HG02884 (cell line): ENCODE data around the gene CALN1.
"Not testable (repeated sequence)": the region's sequence is repeated elsewhere in the genome, so short reads cannot be mapped to it uniquely, and the experiment has no call there.

Experiments used
- ATAC-seq: cut with Tn5 transposase; IDR thresholded peaks from one replicate; pipeline ENCODE4 v1.9.1; 2021; ENCODE audit warnings: mild to moderate bottlenecking, moderate library complexity; ENCODE audit not compliant: unreplicated experiment

CALN1 gene

DNA sequence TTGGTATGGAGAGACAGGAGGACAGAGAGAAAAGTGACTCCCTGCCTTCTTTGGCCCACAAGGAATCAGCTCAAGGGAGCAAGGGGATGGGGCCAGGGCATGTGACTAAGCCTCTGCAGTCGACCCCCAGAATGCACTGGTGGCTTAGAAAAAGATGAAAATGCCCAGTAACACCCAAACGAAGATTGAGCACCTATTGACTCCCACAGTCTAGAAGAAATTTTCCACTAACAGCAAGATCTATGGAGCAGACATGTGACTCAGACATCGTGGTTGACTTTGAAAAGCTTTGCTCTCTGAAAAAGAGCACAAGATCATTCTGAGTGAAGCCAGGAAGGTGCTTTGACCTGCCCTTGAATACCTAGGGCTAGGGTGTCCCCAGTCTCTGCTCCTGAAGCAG is 586.0 kb downstream of the CALN1 start:
- no peak for ATAC-seq

DNA sequence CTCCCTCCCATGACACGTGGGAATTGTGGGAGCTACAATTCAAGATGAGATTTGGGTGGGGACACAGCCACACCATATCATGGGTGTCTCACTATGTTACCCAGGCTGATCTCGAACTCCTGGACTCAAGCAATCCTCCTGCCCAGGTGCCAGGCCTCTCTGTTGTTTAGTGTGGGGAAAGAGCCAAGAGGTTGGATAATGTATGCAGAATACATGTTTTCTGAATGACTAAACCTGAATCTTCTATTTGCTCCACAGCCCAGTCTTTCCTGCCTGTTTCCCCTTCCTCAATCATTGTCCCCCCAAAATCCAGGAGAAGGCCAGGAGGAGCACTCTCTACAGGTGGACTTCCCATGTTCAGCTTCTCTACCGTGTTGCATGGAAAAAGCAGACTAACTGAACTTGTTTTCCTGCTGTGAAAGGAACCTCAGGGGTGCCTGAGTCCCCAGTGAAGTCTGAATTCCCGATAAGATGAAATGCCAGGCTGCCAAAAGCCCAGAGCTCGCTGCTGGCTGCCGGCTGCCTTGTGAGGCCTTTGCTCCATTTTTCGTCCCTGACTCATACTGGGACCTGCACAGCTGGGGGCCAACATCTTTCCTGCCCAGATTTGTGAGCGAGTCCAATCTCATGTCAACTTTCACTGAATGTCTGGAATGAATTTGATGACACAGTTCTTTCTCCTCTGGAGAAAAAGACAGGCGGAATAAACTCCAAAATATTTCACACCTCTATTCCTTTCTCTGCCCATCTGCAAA is 588.0 kb downstream of the CALN1 start:
- no peak for ATAC-seq

GRCh38 chr7:71822406-71822805 is 589.7 kb downstream of the CALN1 start:
- not testable (repeated sequence) for ATAC-seq

DNA sequence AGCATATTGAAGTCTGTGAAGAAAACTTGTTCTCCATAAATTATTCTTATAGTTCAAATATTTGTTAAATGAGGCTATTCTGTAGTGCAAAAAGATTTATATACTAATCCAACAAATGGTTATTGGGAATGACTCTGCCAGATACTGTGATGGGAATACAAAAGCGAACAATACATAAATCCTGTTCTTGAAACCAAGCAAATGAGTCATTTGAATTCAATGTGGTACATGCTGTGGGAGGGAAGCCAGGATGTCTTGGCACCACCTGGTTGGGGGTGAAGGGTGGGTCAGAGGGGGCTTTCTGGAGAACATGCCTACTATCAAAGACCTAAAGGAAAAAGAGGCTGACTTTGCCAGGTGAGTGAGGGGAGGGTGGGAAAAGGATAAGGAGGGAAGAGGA is 594.2 kb downstream of the CALN1 start:
- no peak for ATAC-seq

DNA sequence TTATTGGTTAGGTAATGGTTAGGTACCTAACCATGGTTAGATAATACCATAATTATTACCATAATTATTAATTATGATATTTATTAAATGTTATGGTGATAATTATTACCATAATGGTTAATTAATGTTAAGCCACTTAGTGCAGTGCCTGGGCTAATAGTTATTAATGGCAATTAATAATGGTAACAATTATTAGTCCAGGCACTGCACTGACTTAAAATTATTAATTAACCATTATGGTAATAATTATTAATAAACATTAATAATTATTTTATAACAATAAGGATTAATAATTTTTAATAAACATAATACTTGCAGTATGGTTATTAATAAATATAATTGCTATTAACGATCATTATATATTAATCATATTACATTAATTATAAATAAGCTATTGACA is 604.0 kb downstream of the CALN1 start:
- no peak for ATAC-seq

GRCh38 chr7:71804256-71804655 is 607.9 kb downstream of the CALN1 start:
- ATAC-seq = no peak

DNA sequence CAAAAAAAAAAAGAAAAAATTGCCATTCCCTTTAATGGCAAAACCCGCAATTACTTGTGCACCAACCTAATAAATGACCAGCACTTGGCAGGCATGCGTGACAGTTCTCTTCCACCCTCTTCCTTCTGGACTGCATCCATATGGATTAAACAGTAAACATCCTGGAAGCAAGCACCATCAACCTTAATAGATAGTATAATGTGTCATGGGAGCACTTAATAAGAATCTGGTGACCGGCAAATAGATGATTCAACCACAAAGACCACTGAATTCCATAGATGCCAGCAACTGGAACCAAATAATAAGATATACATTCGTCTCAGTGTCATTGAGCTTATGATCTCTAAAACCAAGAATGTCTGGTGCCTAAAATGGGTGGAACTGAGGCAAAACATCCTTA is 610.2 kb downstream of the CALN1 start:
- ATAC-seq = no peak

GRCh38 chr7:71800321-71800720 is 611.8 kb downstream of the CALN1 start:
- no peak for ATAC-seq

DNA sequence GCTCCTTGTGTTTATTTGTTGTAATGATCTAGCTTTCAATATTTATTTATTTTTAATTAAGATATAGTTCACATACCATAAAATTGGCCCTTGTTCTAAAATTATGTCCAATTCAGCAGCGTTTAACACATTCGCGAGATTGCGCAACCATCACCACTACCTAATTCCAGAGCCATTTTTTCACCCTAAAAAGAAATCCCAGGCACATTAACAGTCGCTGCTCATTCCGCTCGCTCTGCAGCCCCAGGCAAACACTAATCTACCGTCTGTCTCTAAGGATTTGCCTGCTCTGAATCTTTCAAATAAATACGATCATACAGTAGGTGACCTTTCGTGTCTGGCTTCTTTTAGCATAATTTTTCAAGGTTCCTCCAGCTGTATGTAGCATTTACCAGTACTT is 616.7 kb downstream of the CALN1 start:
- no peak for ATAC-seq

- no peak for ATAC-seq
Measured at GRCh38 chr7:71793251-71793650, 618.9 kb downstream of the CALN1 start.

GRCh38 chr7:71787513-71787912 is 624.6 kb downstream of the CALN1 start:
- ATAC-seq = no peak

GRCh38 chr7:71785216-71785615 is 626.9 kb downstream of the CALN1 start:
- no peak for ATAC-seq

DNA sequence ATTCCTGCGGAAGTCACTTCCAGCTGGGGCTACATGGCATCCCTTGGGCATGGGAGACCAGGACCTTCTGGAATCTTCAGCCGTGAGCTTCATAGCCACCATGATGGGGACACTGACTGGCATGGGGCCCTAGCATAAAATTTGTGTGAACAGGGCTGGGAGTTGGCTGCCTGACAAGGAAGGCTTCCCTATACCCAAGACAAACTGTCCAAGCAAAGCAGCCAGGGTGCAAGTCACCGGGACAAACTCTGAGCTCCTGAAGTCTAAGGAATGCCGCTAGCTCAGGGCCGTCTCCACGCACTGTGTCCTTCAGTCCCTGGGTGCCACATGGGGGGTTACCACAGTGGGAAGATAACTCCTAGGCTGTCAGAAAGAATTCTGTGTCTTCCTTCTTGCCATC is 627.4 kb downstream of the CALN1 start:
- no peak for ATAC-seq

- ATAC-seq = no peak
Measured at GRCh38 chr7:71784180-71784579, 628.0 kb downstream of the CALN1 start.

GRCh38 chr7:71783779-71784178 is 628.4 kb downstream of the CALN1 start:
- ATAC-seq = no peak

GRCh38 chr7:71782051-71782450 is 630.1 kb downstream of the CALN1 start:
- no peak for ATAC-seq

DNA sequence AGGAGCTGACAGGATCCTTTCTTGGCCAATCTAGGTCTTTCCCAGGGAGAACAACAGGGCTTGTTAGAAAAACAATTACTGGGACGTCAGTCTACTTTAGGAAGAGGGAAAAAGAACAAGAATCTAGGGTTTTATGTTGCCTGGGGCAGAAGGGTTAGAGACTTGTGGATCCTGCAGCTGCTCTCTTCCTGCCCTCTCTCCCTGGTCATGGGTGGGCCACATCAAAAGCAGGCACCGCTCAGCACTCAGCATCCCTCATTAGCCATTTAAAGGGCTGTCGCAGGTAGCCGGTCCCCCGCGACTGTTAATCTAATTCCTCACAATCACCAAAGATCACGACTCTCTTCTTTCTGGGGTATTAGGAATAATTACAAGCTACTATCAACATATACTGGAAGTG is 631.9 kb downstream of the CALN1 start:
- no peak for ATAC-seq

DNA sequence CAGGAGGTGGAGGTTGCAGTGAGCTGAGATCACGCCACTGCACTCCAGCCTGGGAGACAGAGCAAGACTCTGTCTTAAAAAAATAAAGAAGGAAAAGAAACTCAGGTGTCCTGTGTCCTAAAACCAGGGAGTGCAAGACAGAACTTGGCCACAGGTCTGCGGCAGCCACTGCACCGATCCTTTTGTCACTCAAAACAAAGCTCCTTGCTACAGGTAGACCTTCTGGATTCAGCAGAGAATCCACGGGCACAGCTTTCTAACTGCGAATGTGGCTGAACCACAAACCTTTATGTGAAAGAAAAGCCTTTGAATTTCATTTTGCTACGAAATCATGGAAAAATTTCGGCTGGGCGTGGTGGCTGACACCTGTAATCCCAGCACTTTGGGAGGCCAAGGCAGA is 634.9 kb downstream of the CALN1 start:
- no peak for ATAC-seq

- no peak for ATAC-seq
Measured at GRCh38 chr7:71776726-71777125, 635.4 kb downstream of the CALN1 start.

DNA sequence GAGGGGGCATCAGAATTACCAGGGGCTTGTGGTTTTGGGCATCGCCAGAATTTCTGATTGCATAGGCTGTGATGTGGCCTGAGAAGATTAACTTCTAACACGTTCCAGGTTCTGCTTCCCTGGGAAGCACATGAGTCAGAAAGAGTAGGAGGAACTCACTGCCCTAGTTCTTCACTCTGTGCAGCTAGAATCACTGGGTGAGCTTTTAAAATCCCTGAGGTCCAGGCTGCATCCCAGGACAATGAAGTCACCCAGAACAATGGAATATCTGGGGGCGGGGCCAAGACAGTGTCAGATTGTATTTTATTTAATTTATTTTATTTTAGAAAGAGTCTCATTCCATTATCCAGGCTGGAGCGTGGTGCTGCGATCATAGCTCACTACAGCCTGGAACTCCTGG is 636.5 kb downstream of the CALN1 start:
- no peak for ATAC-seq

DNA sequence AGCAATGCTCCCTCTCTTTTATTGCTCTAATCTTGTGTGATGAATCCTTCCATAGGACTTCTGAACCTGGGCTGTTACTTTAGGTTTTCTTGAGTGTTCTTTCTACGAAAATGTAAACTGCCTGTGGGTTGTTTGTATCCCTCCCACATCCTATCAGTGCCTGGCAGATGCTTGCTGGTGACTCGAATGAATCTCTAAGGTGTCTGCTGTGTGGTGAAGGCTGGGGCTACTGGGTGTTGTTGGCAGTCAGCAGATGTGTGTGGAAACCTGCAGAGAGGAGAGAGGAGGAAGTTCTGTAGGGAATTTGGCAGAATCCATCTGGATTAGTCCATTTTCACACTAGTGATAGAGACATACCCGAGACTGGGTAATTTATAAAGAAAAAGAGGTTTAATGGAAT is 639.4 kb downstream of the CALN1 start:
- ATAC-seq = no peak

DNA sequence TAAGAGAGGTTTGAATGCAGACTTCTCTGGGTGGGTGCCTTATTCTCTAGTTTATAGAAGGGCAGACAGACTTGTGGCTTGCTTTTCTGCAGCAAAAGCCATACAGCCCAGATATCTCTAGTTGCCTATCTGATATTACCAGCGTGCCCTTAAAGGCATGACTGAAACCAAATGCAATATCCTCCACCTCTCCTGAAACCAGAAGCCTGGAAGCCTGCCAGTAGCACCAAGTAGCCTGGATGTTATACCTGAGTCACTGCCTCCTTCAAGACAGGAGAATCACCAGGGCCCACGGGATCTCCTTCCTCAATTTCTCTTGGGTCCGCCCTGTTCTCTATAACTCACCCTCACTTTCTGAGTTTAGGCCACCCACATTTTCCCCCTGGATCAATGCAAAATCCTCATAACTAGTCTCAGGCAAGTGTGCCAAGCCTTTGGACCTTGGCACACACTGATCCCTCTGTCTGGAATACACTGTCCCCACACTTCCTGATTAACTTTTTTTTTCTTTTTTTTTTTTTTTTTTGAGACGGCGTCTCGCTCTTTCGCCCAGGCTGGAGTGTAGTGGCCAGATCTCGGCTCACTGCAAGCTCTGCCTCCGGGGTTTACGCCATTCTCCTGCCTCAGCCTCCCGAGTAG is 641.8 kb downstream of the CALN1 start:
- no peak for ATAC-seq

- no peak for ATAC-seq
Measured at GRCh38 chr7:71769326-71769725, 642.8 kb downstream of the CALN1 start.
